GM21576 (cell line): Measurements from ENCODE around the gene ATP4A.

Source experiments
- ATAC-seq: cut with Tn5 transposase; IDR thresholded peaks from one replicate; pipeline ENCODE4 v1.9.1; 2021; ENCODE audit warnings: mild to moderate bottlenecking, moderate library complexity; ENCODE audit not compliant: unreplicated experiment

ATP4A gene

GRCh38 chr19:35502751-35503150 lies 60.7 kb downstream of the ATP4A start:
- ATAC-seq, result no peak

- ATAC-seq, result no peak
These were observed 61.8 kb downstream of the ATP4A start for GRCh38 chr19:35501684-35502083.

DNA sequence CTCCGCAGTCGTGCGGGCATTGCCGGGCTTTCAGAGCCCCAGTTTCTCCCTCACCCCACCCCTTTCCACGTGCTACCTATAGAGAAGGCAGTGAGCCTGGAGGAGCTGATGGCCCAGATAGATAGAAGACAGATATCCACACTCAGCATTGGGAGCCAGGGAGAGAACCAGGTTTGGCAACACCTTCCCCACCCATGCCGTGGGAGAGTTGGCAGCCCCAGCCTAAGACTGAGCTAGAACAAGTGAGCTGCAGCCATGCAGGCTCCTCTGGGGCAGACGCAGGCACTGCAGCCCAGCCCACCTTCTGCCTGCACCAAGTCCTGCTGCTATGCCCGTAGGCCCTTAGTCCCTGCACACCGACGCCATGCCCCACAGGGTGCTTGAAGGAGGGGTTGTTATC lies 62.8 kb downstream of the ATP4A start:
- ATAC-seq, result no peak
